ENCODE results near the gene DDI2.

DNA sequence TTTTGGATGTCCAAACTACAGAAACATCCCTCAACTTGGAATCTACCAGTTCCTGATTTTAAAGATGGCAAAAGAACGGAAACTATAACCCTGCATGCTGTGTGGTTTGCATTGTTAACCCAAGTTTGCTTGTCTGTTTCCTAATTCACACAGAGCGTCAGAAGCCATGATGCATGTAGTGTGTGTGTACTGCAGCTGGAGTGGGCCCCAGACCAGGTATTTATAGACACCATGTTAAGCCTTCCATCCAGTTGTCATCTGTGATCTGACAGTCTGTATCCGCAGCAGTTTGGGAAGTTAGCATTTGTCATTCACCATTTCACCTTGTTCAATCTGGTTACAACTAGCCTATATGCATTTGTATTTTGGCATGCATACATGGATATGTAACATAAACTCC is 39.2 kb downstream of the DDI2 start:
- TF ChIP-seq POLR2A (conservative IDR thresholded peaks at IDR 0.05) (no peak), ZNF3 (CRISPR knock-in tag; IDR thresholded peaks at IDR 0.05) (no peak), CBX8 (IDR thresholded peaks at IDR 0.05; ENCODE audit: borderline replicate concordance, extremely low read depth, low read depth, low read length, poor library complexity, severe bottlenecking) (no peak), HCFC1 (IDR thresholded peaks at IDR 0.05; ENCODE audit: low read depth, low read length) (no peak), ZNF24 (IDR thresholded peaks at IDR 0.05) (no peak)
- TF ChIP-seq, protein P1, sequence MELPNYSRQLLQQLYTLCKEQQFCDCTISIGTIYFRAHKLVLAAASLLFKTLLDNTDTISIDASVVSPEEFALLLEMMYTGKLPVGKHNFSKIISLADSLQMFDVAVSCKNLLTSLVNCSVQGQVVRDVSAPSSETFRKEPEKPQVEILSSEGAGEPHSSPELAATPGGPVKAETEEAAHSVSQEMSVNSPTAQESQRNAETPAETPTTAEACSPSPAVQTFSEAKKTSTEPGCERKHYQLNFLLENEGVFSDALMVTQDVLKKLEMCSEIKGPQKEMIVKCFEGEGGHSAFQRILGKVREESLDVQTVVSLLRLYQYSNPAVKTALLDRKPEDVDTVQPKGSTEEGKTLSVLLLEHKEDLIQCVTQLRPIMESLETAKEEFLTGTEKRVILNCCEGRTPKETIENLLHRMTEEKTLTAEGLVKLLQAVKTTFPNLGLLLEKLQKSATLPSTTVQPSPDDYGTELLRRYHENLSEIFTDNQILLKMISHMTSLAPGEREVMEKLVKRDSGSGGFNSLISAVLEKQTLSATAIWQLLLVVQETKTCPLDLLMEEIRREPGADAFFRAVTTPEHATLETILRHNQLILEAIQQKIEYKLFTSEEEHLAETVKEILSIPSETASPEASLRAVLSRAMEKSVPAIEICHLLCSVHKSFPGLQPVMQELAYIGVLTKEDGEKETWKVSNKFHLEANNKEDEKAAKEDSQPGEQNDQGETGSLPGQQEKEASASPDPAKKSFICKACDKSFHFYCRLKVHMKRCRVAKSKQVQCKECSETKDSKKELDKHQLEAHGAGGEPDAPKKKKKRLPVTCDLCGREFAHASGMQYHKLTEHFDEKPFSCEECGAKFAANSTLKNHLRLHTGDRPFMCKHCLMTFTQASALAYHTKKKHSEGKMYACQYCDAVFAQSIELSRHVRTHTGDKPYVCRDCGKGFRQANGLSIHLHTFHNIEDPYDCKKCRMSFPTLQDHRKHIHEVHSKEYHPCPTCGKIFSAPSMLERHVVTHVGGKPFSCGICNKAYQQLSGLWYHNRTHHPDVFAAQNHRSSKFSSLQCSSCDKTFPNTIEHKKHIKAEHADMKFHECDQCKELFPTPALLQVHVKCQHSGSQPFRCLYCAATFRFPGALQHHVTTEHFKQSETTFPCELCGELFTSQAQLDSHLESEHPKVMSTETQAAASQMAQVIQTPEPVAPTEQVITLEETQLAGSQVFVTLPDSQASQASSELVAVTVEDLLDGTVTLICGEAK (IDR thresholded peaks at IDR 0.05) = no peak
- TF ChIP-seq, protein P1 (CRISPR knock-in tag; IDR thresholded peaks at IDR 0.05) = no peak
